ENCODE measurements around the gene NR1H4.
"Not testable (repeated sequence)": the region's sequence is repeated elsewhere in the genome, so short reads cannot be mapped to it uniquely, and the experiment has no call there.

NR1H4 gene

GRCh38 chr12:100497105-100497795 is 23.6 kb downstream of the NR1H4 start:
- H3K9me2 ChIP-seq (ENCODE audit: low read depth, low read length) = no peaks in the 10 kb centered on the region
- H3K4me3 ChIP-seq (ENCODE audit: low read depth, low read length, poor library complexity, severe bottlenecking) = no peak overlapping the region
- no peak overlapping the region for H2AFZ ChIP-seq (ENCODE audit: low read length)
- no peaks in the 10 kb centered on the region for H3F3A ChIP-seq (ENCODE audit: insufficient read depth, low read length)
- H3K79me2 ChIP-seq (ENCODE audit: insufficient read depth, low read length) = no peaks in the 10 kb centered on the region
- H3K9ac ChIP-seq (ENCODE audit: low read length) = no peak overlapping the region
- no peaks in the 10 kb centered on the region for H3K9me3 ChIP-seq (ENCODE audit: low read length)
- H3K27me3 ChIP-seq (ENCODE audit: insufficient read depth, low read length) = no peaks in the 10 kb centered on the region
- no peak overlapping the region for H3K4me2 ChIP-seq (ENCODE audit: low read length)
- TF ChIP-seq, protein P1, sequence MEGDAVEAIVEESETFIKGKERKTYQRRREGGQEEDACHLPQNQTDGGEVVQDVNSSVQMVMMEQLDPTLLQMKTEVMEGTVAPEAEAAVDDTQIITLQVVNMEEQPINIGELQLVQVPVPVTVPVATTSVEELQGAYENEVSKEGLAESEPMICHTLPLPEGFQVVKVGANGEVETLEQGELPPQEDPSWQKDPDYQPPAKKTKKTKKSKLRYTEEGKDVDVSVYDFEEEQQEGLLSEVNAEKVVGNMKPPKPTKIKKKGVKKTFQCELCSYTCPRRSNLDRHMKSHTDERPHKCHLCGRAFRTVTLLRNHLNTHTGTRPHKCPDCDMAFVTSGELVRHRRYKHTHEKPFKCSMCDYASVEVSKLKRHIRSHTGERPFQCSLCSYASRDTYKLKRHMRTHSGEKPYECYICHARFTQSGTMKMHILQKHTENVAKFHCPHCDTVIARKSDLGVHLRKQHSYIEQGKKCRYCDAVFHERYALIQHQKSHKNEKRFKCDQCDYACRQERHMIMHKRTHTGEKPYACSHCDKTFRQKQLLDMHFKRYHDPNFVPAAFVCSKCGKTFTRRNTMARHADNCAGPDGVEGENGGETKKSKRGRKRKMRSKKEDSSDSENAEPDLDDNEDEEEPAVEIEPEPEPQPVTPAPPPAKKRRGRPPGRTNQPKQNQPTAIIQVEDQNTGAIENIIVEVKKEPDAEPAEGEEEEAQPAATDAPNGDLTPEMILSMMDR (IDR thresholded peaks at IDR 0.05; ENCODE audit: low read length) = no peak
- no peak for TF ChIP-seq EZH2 (IDR thresholded peaks at IDR 0.05; ENCODE audit: borderline replicate concordance, low read length)
- H4K20me1 ChIP-seq (ENCODE audit: insufficient read depth, low read length) = no peaks in the 10 kb centered on the region
- H3K4me1 ChIP-seq (ENCODE audit: insufficient read depth, low read length, severe bottlenecking) = no peaks in the 10 kb centered on the region
- no peaks in the 10 kb centered on the region for H3K36me3 ChIP-seq (ENCODE audit: insufficient read depth, low read length)
- no peak overlapping the region for H3K27ac ChIP-seq (ENCODE audit: low read depth, low read length, poor library complexity, severe bottlenecking)

- H3F3A ChIP-seq (ENCODE audit: insufficient read depth, low read length) = no peaks in the 10 kb centered on the region
- H3K27me3 ChIP-seq (ENCODE audit: insufficient read depth, low read length) = no peaks in the 10 kb centered on the region
- H3K4me3 ChIP-seq (ENCODE audit: low read depth, low read length, poor library complexity, severe bottlenecking) = no peak overlapping the region
- H3K79me2 ChIP-seq (ENCODE audit: insufficient read depth, low read length) = no peaks in the 10 kb centered on the region
- H3K9ac ChIP-seq (ENCODE audit: low read length) = no peak overlapping the region
- no peak overlapping the region for H2AFZ ChIP-seq (ENCODE audit: low read length)
- no peaks in the 10 kb centered on the region for H3K9me3 ChIP-seq (ENCODE audit: low read length)
- TF ChIP-seq, protein P1 (IDR thresholded peaks at IDR 0.05; ENCODE audit: low read length) = no peak
- TF ChIP-seq EZH2 (IDR thresholded peaks at IDR 0.05; ENCODE audit: borderline replicate concordance, low read length) = no peak
- H4K20me1 ChIP-seq (ENCODE audit: insufficient read depth, low read length) = no peaks in the 10 kb centered on the region
- H3K4me1 ChIP-seq (ENCODE audit: insufficient read depth, low read length, severe bottlenecking) = no peaks in the 10 kb centered on the region
- no peak overlapping the region for H3K27ac ChIP-seq (ENCODE audit: low read depth, low read length, poor library complexity, severe bottlenecking)
- no peaks in the 10 kb centered on the region for H3K36me3 ChIP-seq (ENCODE audit: insufficient read depth, low read length)
- H3K9me2 ChIP-seq (ENCODE audit: low read depth, low read length) = no peaks in the 10 kb centered on the region
- no peak overlapping the region for H3K4me2 ChIP-seq (ENCODE audit: low read length)
Observed at GRCh38 chr12:100498141-100498540, 24.5 kb downstream of the NR1H4 start.

GRCh38 chr12:100499416-100499815 is 25.8 kb downstream of the NR1H4 start:
- no peaks in the 10 kb centered on the region for H3K36me3 ChIP-seq (ENCODE audit: insufficient read depth, low read length)

DNA sequence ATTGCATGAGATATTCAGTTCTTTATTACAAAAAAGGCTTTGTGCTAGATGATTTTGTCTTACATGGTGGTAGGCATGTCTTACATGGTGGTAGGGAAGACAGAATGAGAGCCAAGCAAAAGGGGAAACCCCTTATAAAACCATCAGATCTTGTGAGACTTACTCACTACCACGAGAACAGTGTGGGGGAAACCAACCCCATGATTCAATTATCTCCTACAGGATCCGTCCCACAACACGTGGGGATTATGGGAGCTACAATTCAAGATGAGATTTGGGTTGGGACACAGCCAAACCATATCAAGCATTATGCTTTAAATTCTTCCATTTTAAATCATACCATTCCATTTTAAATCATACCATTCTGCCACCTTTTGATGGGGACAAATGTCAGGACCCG is 29.1 kb downstream of the NR1H4 start:
- not testable (repeated sequence) for H3K9me3 ChIP-seq (ENCODE audit: low read length); H3K9ac ChIP-seq (ENCODE audit: low read length); H3K4me1 ChIP-seq (ENCODE audit: insufficient read depth, low read length, severe bottlenecking); H3K27me3 ChIP-seq (ENCODE audit: insufficient read depth, low read length); H3K79me2 ChIP-seq (ENCODE audit: insufficient read depth, low read length); H3K4me2 ChIP-seq (ENCODE audit: low read length); H4K20me1 ChIP-seq (ENCODE audit: insufficient read depth, low read length); H3K9me2 ChIP-seq (ENCODE audit: low read depth, low read length); H3K27ac ChIP-seq (ENCODE audit: low read depth, low read length, poor library complexity, severe bottlenecking); H3F3A ChIP-seq (ENCODE audit: insufficient read depth, low read length); H3K4me3 ChIP-seq (ENCODE audit: low read depth, low read length, poor library complexity, severe bottlenecking); H3K36me3 ChIP-seq (ENCODE audit: insufficient read depth, low read length); H2AFZ ChIP-seq (ENCODE audit: low read length)

More at GRCh38 chr12:100499416-100499815, 25.8 kb downstream of the NR1H4 start:
- H3K4me2 ChIP-seq (ENCODE audit: low read length) = no peak overlapping the region
- H4K20me1 ChIP-seq (ENCODE audit: insufficient read depth, low read length) = no peaks in the 10 kb centered on the region
- H3K4me1 ChIP-seq (ENCODE audit: insufficient read depth, low read length, severe bottlenecking) = no peaks in the 10 kb centered on the region
- H3K79me2 ChIP-seq (ENCODE audit: insufficient read depth, low read length) = no peaks in the 10 kb centered on the region
- no peaks in the 10 kb centered on the region for H3K9me2 ChIP-seq (ENCODE audit: low read depth, low read length)
- H3K27ac ChIP-seq (ENCODE audit: low read depth, low read length, poor library complexity, severe bottlenecking) = no peak overlapping the region
- H2AFZ ChIP-seq (ENCODE audit: low read length) = no peak overlapping the region
- H3K27me3 ChIP-seq (ENCODE audit: insufficient read depth, low read length) = no peaks in the 10 kb centered on the region
- no peaks in the 10 kb centered on the region for H3F3A ChIP-seq (ENCODE audit: insufficient read depth, low read length)
- no peak overlapping the region for H3K4me3 ChIP-seq (ENCODE audit: low read depth, low read length, poor library complexity, severe bottlenecking)
- no peak overlapping the region for H3K9ac ChIP-seq (ENCODE audit: low read length)
- no peaks in the 10 kb centered on the region for H3K9me3 ChIP-seq (ENCODE audit: low read length)
- TF ChIP-seq, protein P1 (IDR thresholded peaks at IDR 0.05; ENCODE audit: low read length) = no peak
- no peak for TF ChIP-seq EZH2 (IDR thresholded peaks at IDR 0.05; ENCODE audit: borderline replicate concordance, low read length)
